Activated CD4-positive, alpha-beta memory T cell treated with anti-CD3 and anti-CD28 coated beads, Interleukin-2, amount 10 ng/mL, durations not matched to agents 7 days and 5 days (primary cell): ENCODE data around the gene TMEM191C. TPM values are rescaled to one million over a fixed set of nuclear protein-coding genes. Genes with fewer than 3 reads are reported as not detected.
"Not testable (repeated sequence)": the region's sequence is repeated elsewhere in the genome, so short reads cannot be mapped to it uniquely, and the experiment has no call there.

Experiments used
- CTCF ChIA-PET: fragments of 350-600 bp; sonication (Branson Sonifier 250); formaldehyde crosslinking; loops from one replicate; lab custom pipeline; 2021; ENCODE audit warnings: antibody characterized with exemption, inconsistent platforms; lab: Charles Lee
- POLR2A ChIA-PET: fragments of 350-600 bp; sonication (Branson Sonifier 250); formaldehyde crosslinking; loops from one replicate; lab custom pipeline; 2021; ENCODE audit warnings: antibody characterized with exemption; lab: Charles Lee
- DNase-seq: peaks from one replicate; pipeline ENCODE4 v3.0.0-alpha.2; 2020
- H3K27ac Mint-ChIP-seq: one replicate; pipeline ENCODE4 v1.8.0; 2021; ENCODE audit warnings: mild to moderate bottlenecking, mixed read lengths
- H3K27me3 Mint-ChIP-seq: one replicate; pipeline ENCODE4 v1.8.0; 2021; ENCODE audit warnings: mixed read lengths
- H3K36me3 Mint-ChIP-seq: one replicate; pipeline ENCODE4 v1.8.0; 2021; ENCODE audit warnings: low read depth, mixed read lengths
- H3K4me1 Mint-ChIP-seq: one replicate; pipeline ENCODE4 v1.8.0; 2021; ENCODE audit warnings: mixed read lengths
- H3K4me3 Mint-ChIP-seq: one replicate; pipeline ENCODE4 v1.8.0; 2021; ENCODE audit warnings: mild to moderate bottlenecking, mixed read lengths
- H3K9me3 Mint-ChIP-seq: one replicate; pipeline ENCODE4 v1.8.0; 2021; ENCODE audit warnings: mixed read lengths
- total RNA-seq, 2 experiments: library from RNA; stranded (reverse); gene quantifications; one replicate each; pipeline ENCODE4 v1.2.3, GENCODE V29; 2021

TMEM191C gene
- total RNA-seq, 2 experiments from 2014 or later: 0.48 to 1.4 TPM

GRCh38 chr22:21473664-21474063, 6.5 kb downstream of the TMEM191C start:
- H3K27ac Mint-ChIP-seq, H3K27me3 Mint-ChIP-seq, H3K36me3 Mint-ChIP-seq, POLR2A ChIA-PET, H3K4me3 Mint-ChIP-seq, DNase-seq, H3K9me3 Mint-ChIP-seq, CTCF ChIA-PET, H3K4me1 Mint-ChIP-seq: not testable (repeated sequence)

GRCh38 chr22:21484039-21484438, 16.9 kb downstream of the TMEM191C start:
- H3K9me3 Mint-ChIP-seq, H3K27ac Mint-ChIP-seq, CTCF ChIA-PET, POLR2A ChIA-PET, DNase-seq, H3K27me3 Mint-ChIP-seq, H3K36me3 Mint-ChIP-seq, H3K4me3 Mint-ChIP-seq, H3K4me1 Mint-ChIP-seq: not testable (repeated sequence)

GRCh38 chr22:21487723-21488122, 20.5 kb downstream of the TMEM191C start:
- H3K4me1 Mint-ChIP-seq, CTCF ChIA-PET, H3K9me3 Mint-ChIP-seq, H3K27ac Mint-ChIP-seq, H3K36me3 Mint-ChIP-seq, H3K4me3 Mint-ChIP-seq, H3K27me3 Mint-ChIP-seq, POLR2A ChIA-PET, DNase-seq: not testable (repeated sequence)

- H3K4me1 Mint-ChIP-seq, DNase-seq, H3K27ac Mint-ChIP-seq, H3K36me3 Mint-ChIP-seq, H3K9me3 Mint-ChIP-seq, H3K27me3 Mint-ChIP-seq, CTCF ChIA-PET, POLR2A ChIA-PET, H3K4me3 Mint-ChIP-seq: not testable (repeated sequence)
These were observed 22.0 kb downstream of the TMEM191C start for GRCh38 chr22:21489149-21489680.

- not testable (repeated sequence) for H3K4me1 Mint-ChIP-seq, H3K27me3 Mint-ChIP-seq
These were observed 23.4 kb downstream of the TMEM191C start for GRCh38 chr22:21490556-21490955.

GRCh38 chr22:21492271-21492670, 25.1 kb downstream of the TMEM191C start:
- POLR2A ChIA-PET: not testable (repeated sequence)

More at GRCh38 chr22:21490556-21490955, 23.4 kb downstream of the TMEM191C start:
- H3K27ac Mint-ChIP-seq, POLR2A ChIA-PET, H3K4me3 Mint-ChIP-seq, H3K9me3 Mint-ChIP-seq, DNase-seq, CTCF ChIA-PET, H3K36me3 Mint-ChIP-seq: not testable (repeated sequence)

GRCh38 chr22:21493789-21494782, 26.9 kb downstream of the TMEM191C start:
- H3K27me3 Mint-ChIP-seq, CTCF ChIA-PET, DNase-seq, H3K36me3 Mint-ChIP-seq, H3K4me1 Mint-ChIP-seq, POLR2A ChIA-PET, H3K27ac Mint-ChIP-seq, H3K4me3 Mint-ChIP-seq, H3K9me3 Mint-ChIP-seq: not testable (repeated sequence)

More at GRCh38 chr22:21492271-21492670, 25.1 kb downstream of the TMEM191C start:
- H3K36me3 Mint-ChIP-seq, CTCF ChIA-PET, H3K9me3 Mint-ChIP-seq, DNase-seq, H3K27me3 Mint-ChIP-seq, H3K27ac Mint-ChIP-seq, H3K4me3 Mint-ChIP-seq, H3K4me1 Mint-ChIP-seq: not testable (repeated sequence)

- DNase-seq, H3K9me3 Mint-ChIP-seq, H3K4me1 Mint-ChIP-seq, H3K36me3 Mint-ChIP-seq, H3K4me3 Mint-ChIP-seq, H3K27me3 Mint-ChIP-seq, CTCF ChIA-PET, H3K27ac Mint-ChIP-seq, POLR2A ChIA-PET: not testable (repeated sequence)
These were observed 30.8 kb downstream of the TMEM191C start for GRCh38 chr22:21497984-21498383.

- POLR2A ChIA-PET, H3K27me3 Mint-ChIP-seq, DNase-seq, H3K4me1 Mint-ChIP-seq, H3K9me3 Mint-ChIP-seq, H3K36me3 Mint-ChIP-seq, CTCF ChIA-PET, H3K27ac Mint-ChIP-seq, H3K4me3 Mint-ChIP-seq: not testable (repeated sequence)
These were observed 31.3 kb downstream of the TMEM191C start for GRCh38 chr22:21498489-21498888.

- DNase-seq, H3K36me3 Mint-ChIP-seq, H3K27me3 Mint-ChIP-seq, H3K9me3 Mint-ChIP-seq, CTCF ChIA-PET, H3K4me1 Mint-ChIP-seq, H3K4me3 Mint-ChIP-seq, POLR2A ChIA-PET, H3K27ac Mint-ChIP-seq: not testable (repeated sequence)
These were observed 32.7 kb downstream of the TMEM191C start for GRCh38 chr22:21499623-21500506.

- H3K4me1 Mint-ChIP-seq, DNase-seq, H3K27me3 Mint-ChIP-seq, POLR2A ChIA-PET, H3K36me3 Mint-ChIP-seq, H3K27ac Mint-ChIP-seq, H3K9me3 Mint-ChIP-seq, CTCF ChIA-PET, H3K4me3 Mint-ChIP-seq: not testable (repeated sequence)
These were observed 43.2 kb downstream of the TMEM191C start for GRCh38 chr22:21510397-21510796.

GRCh38 chr22:21512022-21512421, 44.8 kb downstream of the TMEM191C start:
- H3K27me3 Mint-ChIP-seq: not testable (repeated sequence)

GRCh38 chr22:21514117-21514516, 46.9 kb downstream of the TMEM191C start:
- H3K9me3 Mint-ChIP-seq, H3K27me3 Mint-ChIP-seq, POLR2A ChIA-PET, CTCF ChIA-PET, H3K36me3 Mint-ChIP-seq, H3K27ac Mint-ChIP-seq, H3K4me1 Mint-ChIP-seq, DNase-seq, H3K4me3 Mint-ChIP-seq: not testable (repeated sequence)

More at GRCh38 chr22:21512022-21512421, 44.8 kb downstream of the TMEM191C start:
- H3K36me3 Mint-ChIP-seq, H3K27ac Mint-ChIP-seq, DNase-seq, H3K4me1 Mint-ChIP-seq, CTCF ChIA-PET, H3K9me3 Mint-ChIP-seq, H3K4me3 Mint-ChIP-seq, POLR2A ChIA-PET: not testable (repeated sequence)
